GM21825 (cell line): Measurements from ENCODE around the gene PHLPP2.

Experiments
- ATAC-seq: cut with Tn5 transposase; IDR thresholded peaks from one replicate; pipeline ENCODE4 v1.9.1; 2021; ENCODE audit warnings: mild to moderate bottlenecking, moderate library complexity; ENCODE audit not compliant: unreplicated experiment

PHLPP2 gene

GRCh38 chr16:71724320-71724751, at the start of gene PHLPP2:
Gene PHLPP2, minus strand, starts transcription at chr16:71724701. Its CDS starts 9,906 bp downstream, at chr16:71714795.
- no peak for ATAC-seq

- no peak for ATAC-seq
These were observed 47.1 kb upstream of the PHLPP2 start for GRCh38 chr16:71771571-71771970.

- no peak for ATAC-seq
These were observed 44.7 kb upstream of the PHLPP2 start for GRCh38 chr16:71769222-71769621.

- no peak for ATAC-seq
These were observed 42.8 kb upstream of the PHLPP2 start for GRCh38 chr16:71767060-71767900.

- ATAC-seq: no peak
These were observed 37.7 kb upstream of the PHLPP2 start for GRCh38 chr16:71762186-71762585.

- ATAC-seq: no peak
These were observed 36.6 kb upstream of the PHLPP2 start for GRCh38 chr16:71761097-71761496.

- ATAC-seq: no peak
These were observed 33.8 kb upstream of the PHLPP2 start for GRCh38 chr16:71758293-71758760.

GRCh38 chr16:71754652-71755051, 30.2 kb upstream of the PHLPP2 start:
- no peak for ATAC-seq

- no peak for ATAC-seq
These were observed 29.6 kb upstream of the PHLPP2 start for GRCh38 chr16:71754108-71754507.

- ATAC-seq: no peak
These were observed 23.7 kb upstream of the PHLPP2 start for GRCh38 chr16:71748226-71748625.

GRCh38 chr16:71746442-71747046, 22.0 kb upstream of the PHLPP2 start:
- ATAC-seq: no peak

- ATAC-seq: no peak
These were observed 14.4 kb upstream of the PHLPP2 start for GRCh38 chr16:71738855-71739254.

GRCh38 chr16:71737501-71737900, 13.0 kb upstream of the PHLPP2 start:
- no peak for ATAC-seq

- no peak for ATAC-seq
These were observed 10.0 kb upstream of the PHLPP2 start for GRCh38 chr16:71734511-71734910.

GRCh38 chr16:71732587-71732986, 8.1 kb upstream of the PHLPP2 start:
- ATAC-seq: no peak

GRCh38 chr16:71727551-71728324, 3.2 kb upstream of the PHLPP2 start:
- no peak for ATAC-seq

- no peak for ATAC-seq
These were observed 2.2 kb upstream of the PHLPP2 start for GRCh38 chr16:71726476-71727315.

- peak; percentile 71 for ATAC-seq
These were observed 773 bp downstream of the PHLPP2 start for GRCh38 chr16:71723537-71724319.

GRCh38 chr16:71722801-71723536, 1.5 kb downstream of the PHLPP2 start:
- ATAC-seq: peak; percentile 34
